HepG2 (cell line): ENCODE results near the gene DLX6. TPM values are rescaled to one million over a fixed set of nuclear protein-coding genes. Genes with fewer than 3 reads are reported as not detected.

Experiments used
- AHR ChIP-seq: IDR thresholded peaks from 2 replicates; pipeline ENCODE4 v1.6.1; 2018; ENCODE audit warnings: missing genetic modification reagents, missing compliant biosample characterization
- ELF3 ChIP-seq: IDR thresholded peaks from 2 replicates; pipeline ENCODE4 v1.6.1; 2016; ENCODE audit warnings: missing genetic modification reagents, missing compliant biosample characterization
- FOXA3 ChIP-seq: IDR thresholded peaks from 2 replicates; pipeline ENCODE4 v1.6.1; 2016; ENCODE audit warnings: missing genetic modification reagents, missing compliant biosample characterization
- GATAD2A ChIP-seq: IDR thresholded peaks from 2 replicates; pipeline ENCODE4 v1.6.1; 2016
- HMG20B ChIP-seq: conservative IDR thresholded peaks from 2 replicates; pipeline ENCODE4 v1.6.1; 2016; ENCODE audit warnings: missing genetic modification reagents, missing compliant biosample characterization
- PCBP2 ChIP-seq: fragments of 200-400 bp; formaldehyde crosslinking; optimal IDR thresholded peaks from 2 replicates; pipeline ENCODE3; 2018; ENCODE audit warnings: low read length, low read depth; ENCODE audit not compliant: poor library complexity, severe bottlenecking
- SMAD1 ChIP-seq: sonication (generic); formaldehyde crosslinking; IDR thresholded peaks from 2 replicates; pipeline ENCODE4 v1.4.0; 2020; ENCODE audit warnings: missing genetic modification reagents, low read depth, mild to moderate bottlenecking, borderline replicate concordance
- TBL1XR1 ChIP-seq: fragments of 150-350 bp; IDR thresholded peaks from 2 replicates; pipeline ENCODE4 v1.6.1; 2014; ENCODE audit warnings: borderline replicate concordance, low read length; ENCODE audit not compliant: partially characterized antibody
- TCF7 ChIP-seq: sonication (generic); IDR thresholded peaks from 2 replicates; pipeline ENCODE4 v1.6.1; 2016; ENCODE audit warnings: antibody characterized with exemption, low read depth
- ZBTB38 ChIP-seq: sonication (generic); formaldehyde crosslinking; IDR thresholded peaks from 2 replicates; pipeline ENCODE4 v1.5.1; 2020; ENCODE audit warnings: mild to moderate bottlenecking, missing genetic modification reagents
- ZFP36L1 ChIP-seq: sonication (generic); formaldehyde crosslinking; IDR thresholded peaks from 2 replicates; pipeline ENCODE4 v1.8.0; 2022; ENCODE audit warnings: mild to moderate bottlenecking, missing genetic modification reagents, moderate library complexity
- ZNF101 ChIP-seq: sonication (generic); formaldehyde crosslinking; IDR thresholded peaks from 2 replicates; pipeline ENCODE4 v1.4.0; 2020; ENCODE audit warnings: mild to moderate bottlenecking, low read depth, missing genetic modification reagents, borderline replicate concordance
- ZNF180 ChIP-seq: sonication (generic); formaldehyde crosslinking; IDR thresholded peaks from 2 replicates; pipeline ENCODE4 v1.4.0; 2020; ENCODE audit warnings: low read depth, missing genetic modification reagents, borderline replicate concordance
- ZNF256 ChIP-seq: sonication (generic); formaldehyde crosslinking; conservative IDR thresholded peaks from 2 replicates; pipeline ENCODE4 v1.4.0; 2020; ENCODE audit warnings: missing genetic modification reagents
- ZNF292 ChIP-seq: sonication (generic); formaldehyde crosslinking; IDR thresholded peaks from 2 replicates; pipeline ENCODE4 v1.8.1; 2022; ENCODE audit warnings: mild to moderate bottlenecking, low read depth, missing genetic modification reagents, borderline replicate concordance
- ZNF496 ChIP-seq: sonication (generic); formaldehyde crosslinking; IDR thresholded peaks from 2 replicates; pipeline ENCODE4 v1.8.1; 2023; ENCODE audit warnings: mild to moderate bottlenecking, moderate library complexity, missing genetic modification reagents; ENCODE audit not compliant: insufficient replicate concordance
- ZNF589 ChIP-seq: sonication (generic); formaldehyde crosslinking; conservative IDR thresholded peaks from 2 replicates; pipeline ENCODE4 v1.8.0; 2022; ENCODE audit warnings: mild to moderate bottlenecking, moderate library complexity, missing genetic modification reagents
- ZNF619 ChIP-seq: sonication (generic); formaldehyde crosslinking; IDR thresholded peaks from 2 replicates; pipeline ENCODE4 v1.4.0; 2020; ENCODE audit warnings: mild to moderate bottlenecking, missing genetic modification reagents
- ZNF749 ChIP-seq: sonication (generic); formaldehyde crosslinking; IDR thresholded peaks from 2 replicates; pipeline ENCODE4 v1.8.0; 2022; ENCODE audit warnings: mild to moderate bottlenecking, missing genetic modification reagents, moderate library complexity, borderline replicate concordance
- polyA plus RNA-seq, 8 experiments: library from polyadenylated mRNA; depleted of rRNA in 3 of 8; stranded (reverse) in 7 of 8; unstranded in 1 of 8; fragments of >200 nt; fragmentation: Illumina TruSeq in 4 of 8; extraction: Trizol in 4 of 8; gene quantifications; 2 replicates each; pipeline versions ENCODE4 v1.2.1 to v1.2.3, GENCODE V29; 2011 to 2016; ENCODE audit warnings: low read depth in 4 of 8, missing spikeins in 1 of 8, mixed read lengths in 1 of 8; ENCODE audit not compliant: insufficient read depth in 1 of 8
- total RNA-seq, 5 experiments: library from RNA; depleted of rRNA; stranded (reverse); fragments of >200 nt; fragmentation: Illumina TruSeq; extraction: Trizol; gene quantifications; 2 replicates each; pipeline ENCODE4 v1.2.3, GENCODE V29; 2016; ENCODE audit warnings: low read depth in 1 of 5
- TF ChIP-seq, protein P1 (sequence below): sonication (generic); formaldehyde crosslinking; IDR thresholded peaks from 2 replicates; pipeline ENCODE4 v1.5.1; 2020; ENCODE audit warnings: mild to moderate bottlenecking, missing genetic modification reagents, borderline replicate concordance
- TF ChIP-seq, protein P2 (sequence below): sonication (generic); formaldehyde crosslinking; IDR thresholded peaks from 2 replicates; pipeline ENCODE4 v1.4.0; 2020; ENCODE audit warnings: low read depth, missing genetic modification reagents

DLX6 gene
- total and polyA plus RNA-seq, 2 of the 13 experiments (the other 11 are each of a cell fraction or from before 2014, with no cell fraction given): 3.5 to 5.5 TPM

DNA sequence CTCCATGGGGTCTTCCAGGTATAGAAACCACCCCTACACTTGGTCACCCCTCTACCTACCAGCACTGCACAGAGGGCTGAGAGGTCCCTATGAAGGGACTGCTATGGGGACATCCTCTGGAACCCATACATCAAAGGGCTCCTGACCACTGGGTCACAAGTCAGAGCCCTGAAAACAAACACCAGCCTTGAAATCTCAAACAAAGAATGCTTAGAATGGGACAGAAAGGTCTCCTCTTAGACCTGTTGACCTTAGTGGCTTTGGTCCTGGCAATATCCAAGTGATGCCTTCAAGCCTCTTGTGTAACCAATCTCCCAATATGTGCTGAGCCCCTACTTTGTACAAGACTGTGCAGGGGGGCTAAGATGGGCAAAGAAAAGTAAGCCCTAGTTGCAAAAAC is 34.6 kb upstream of the DLX6 start (continued):
- TF ChIP-seq, protein P1, sequence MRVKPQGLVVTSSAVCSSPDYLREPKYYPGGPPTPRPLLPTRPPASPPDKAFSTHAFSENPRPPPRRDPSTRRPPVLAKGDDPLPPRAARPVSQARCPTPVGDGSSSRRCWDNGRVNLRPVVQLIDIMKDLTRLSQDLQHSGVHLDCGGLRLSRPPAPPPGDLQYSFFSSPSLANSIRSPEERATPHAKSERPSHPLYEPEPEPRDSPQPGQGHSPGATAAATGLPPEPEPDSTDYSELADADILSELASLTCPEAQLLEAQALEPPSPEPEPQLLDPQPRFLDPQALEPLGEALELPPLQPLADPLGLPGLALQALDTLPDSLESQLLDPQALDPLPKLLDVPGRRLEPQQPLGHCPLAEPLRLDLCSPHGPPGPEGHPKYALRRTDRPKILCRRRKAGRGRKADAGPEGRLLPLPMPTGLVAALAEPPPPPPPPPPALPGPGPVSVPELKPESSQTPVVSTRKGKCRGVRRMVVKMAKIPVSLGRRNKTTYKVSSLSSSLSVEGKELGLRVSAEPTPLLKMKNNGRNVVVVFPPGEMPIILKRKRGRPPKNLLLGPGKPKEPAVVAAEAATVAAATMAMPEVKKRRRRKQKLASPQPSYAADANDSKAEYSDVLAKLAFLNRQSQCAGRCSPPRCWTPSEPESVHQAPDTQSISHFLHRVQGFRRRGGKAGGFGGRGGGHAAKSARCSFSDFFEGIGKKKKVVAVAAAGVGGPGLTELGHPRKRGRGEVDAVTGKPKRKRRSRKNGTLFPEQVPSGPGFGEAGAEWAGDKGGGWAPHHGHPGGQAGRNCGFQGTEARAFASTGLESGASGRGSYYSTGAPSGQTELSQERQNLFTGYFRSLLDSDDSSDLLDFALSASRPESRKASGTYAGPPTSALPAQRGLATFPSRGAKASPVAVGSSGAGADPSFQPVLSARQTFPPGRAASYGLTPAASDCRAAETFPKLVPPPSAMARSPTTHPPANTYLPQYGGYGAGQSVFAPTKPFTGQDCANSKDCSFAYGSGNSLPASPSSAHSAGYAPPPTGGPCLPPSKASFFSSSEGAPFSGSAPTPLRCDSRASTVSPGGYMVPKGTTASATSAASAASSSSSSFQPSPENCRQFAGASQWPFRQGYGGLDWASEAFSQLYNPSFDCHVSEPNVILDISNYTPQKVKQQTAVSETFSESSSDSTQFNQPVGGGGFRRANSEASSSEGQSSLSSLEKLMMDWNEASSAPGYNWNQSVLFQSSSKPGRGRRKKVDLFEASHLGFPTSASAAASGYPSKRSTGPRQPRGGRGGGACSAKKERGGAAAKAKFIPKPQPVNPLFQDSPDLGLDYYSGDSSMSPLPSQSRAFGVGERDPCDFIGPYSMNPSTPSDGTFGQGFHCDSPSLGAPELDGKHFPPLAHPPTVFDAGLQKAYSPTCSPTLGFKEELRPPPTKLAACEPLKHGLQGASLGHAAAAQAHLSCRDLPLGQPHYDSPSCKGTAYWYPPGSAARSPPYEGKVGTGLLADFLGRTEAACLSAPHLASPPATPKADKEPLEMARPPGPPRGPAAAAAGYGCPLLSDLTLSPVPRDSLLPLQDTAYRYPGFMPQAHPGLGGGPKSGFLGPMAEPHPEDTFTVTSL (CRISPR knock-in tag): peak; percentile 94
- TF ChIP-seq SMAD1 (CRISPR knock-in tag): no peak
- TF ChIP-seq, protein P2, sequence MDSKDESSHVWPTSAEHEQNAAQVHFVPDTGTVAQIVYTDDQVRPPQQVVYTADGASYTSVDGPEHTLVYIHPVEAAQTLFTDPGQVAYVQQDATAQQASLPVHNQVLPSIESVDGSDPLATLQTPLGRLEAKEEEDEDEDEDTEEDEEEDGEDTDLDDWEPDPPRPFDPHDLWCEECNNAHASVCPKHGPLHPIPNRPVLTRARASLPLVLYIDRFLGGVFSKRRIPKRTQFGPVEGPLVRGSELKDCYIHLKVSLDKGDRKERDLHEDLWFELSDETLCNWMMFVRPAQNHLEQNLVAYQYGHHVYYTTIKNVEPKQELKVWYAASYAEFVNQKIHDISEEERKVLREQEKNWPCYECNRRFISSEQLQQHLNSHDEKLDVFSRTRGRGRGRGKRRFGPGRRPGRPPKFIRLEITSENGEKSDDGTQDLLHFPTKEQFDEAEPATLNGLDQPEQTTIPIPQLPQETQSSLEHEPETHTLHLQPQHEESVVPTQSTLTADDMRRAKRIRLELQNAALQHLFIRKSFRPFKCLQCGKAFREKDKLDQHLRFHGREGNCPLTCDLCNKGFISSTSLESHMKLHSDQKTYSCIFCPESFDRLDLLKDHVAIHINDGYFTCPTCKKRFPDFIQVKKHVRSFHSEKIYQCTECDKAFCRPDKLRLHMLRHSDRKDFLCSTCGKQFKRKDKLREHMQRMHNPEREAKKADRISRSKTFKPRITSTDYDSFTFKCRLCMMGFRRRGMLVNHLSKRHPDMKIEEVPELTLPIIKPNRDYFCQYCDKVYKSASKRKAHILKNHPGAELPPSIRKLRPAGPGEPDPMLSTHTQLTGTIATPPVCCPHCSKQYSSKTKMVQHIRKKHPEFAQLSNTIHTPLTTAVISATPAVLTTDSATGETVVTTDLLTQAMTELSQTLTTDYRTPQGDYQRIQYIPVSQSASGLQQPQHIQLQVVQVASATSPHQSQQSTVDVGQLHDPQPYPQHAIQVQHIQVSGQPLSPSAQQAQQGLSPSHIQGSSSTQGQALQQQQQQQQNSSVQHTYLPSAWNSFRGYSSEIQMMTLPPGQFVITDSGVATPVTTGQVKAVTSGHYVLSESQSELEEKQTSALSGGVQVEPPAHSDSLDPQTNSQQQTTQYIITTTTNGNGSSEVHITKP: peak; percentile 55; the same call in 1 of the 2 replicates
- TF ChIP-seq FOXA3 (CRISPR knock-in tag): peak; percentile 92
- peak; percentile 96 for TF ChIP-seq TCF7
- TF ChIP-seq AHR (CRISPR knock-in tag): no peak
- no peak for TF ChIP-seq ZNF256 (CRISPR knock-in tag)
- TF ChIP-seq ZFP36L1: no peak
- no peak for TF ChIP-seq ZNF180 (CRISPR knock-in tag)
- TF ChIP-seq ZNF496 (CRISPR knock-in tag): no peak
- peak; percentile 28; the same call in 1 of the 2 replicates for TF ChIP-seq ELF3 (CRISPR knock-in tag)
- TF ChIP-seq PCBP2: no peak
- no peak for TF ChIP-seq ZNF292 (CRISPR knock-in tag)
- TF ChIP-seq GATAD2A: peak; percentile 90
- peak; percentile 72 for TF ChIP-seq TBL1XR1
- TF ChIP-seq HMG20B: peak; percentile 79; the same call in 1 of the 2 replicates
- TF ChIP-seq ZNF589 (CRISPR knock-in tag): no peak
- peak; percentile 81; the same call in 1 of the 2 replicates for TF ChIP-seq ZNF619 (CRISPR knock-in tag)
- no peak for TF ChIP-seq ZBTB38 (CRISPR knock-in tag)
- TF ChIP-seq ZNF749 (CRISPR knock-in tag): no peak; the same call in 1 of the 2 replicates
- TF ChIP-seq ZNF101: no peak
